Body of pancreas (tissue), 4 donors: Measurements from ENCODE around the gene CCDC86. TPM values are rescaled to one million over a fixed set of nuclear protein-coding genes. Genes with fewer than 3 reads are reported as not detected.

Experiments used
- ATAC-seq: fragments of 150-250 bp; one replicate; pipeline ENCODE4 v1.9.1; 2016
- DNase-seq, 4 donors: peaks; one replicate each; pipeline ENCODE4 v3.0.0-alpha.2; 2019
- H3K27ac ChIP-seq, 4 donors: fragments of 200-600 bp; sonication (generic); 1 replicate in 3 of 4; 2 replicates in 1 of 4; pipeline versions ENCODE4 v1.5.1 to v1.6.1; 2016 to 2019; ENCODE audit warnings: mild to moderate bottlenecking in 1 of 4, mixed read lengths in 1 of 4, moderate library complexity in 1 of 4
- H3K27me3 ChIP-seq, 2 donors: fragments of 200-600 bp; sonication (generic); one replicate each; pipeline ENCODE4 v1.6.0; 2016; ENCODE audit warnings: mild to moderate bottlenecking in 1 of 2
- H3K36me3 ChIP-seq, 2 donors: fragments of 200-600 bp; sonication (generic); replicated peaks in 1 of 2; 2 replicates each; pipeline ENCODE4 v1.5.1; 2016; ENCODE audit warnings: low read depth in 2 of 2; ENCODE audit not compliant: insufficient read depth in 1 of 2
- H3K4me1 ChIP-seq: fragments of 200-600 bp; sonication (generic); one replicate; pipeline ENCODE4 v1.6.0; 2016
- H3K4me3 ChIP-seq, 2 donors: fragments of 200-600 bp; sonication (generic); 1 replicate in 1 of 2; 2 replicates in 1 of 2; pipeline ENCODE4 v1.5.1; 2016 to 2019
- H3K9me3 ChIP-seq, 3 donors: fragments of 200-600 bp; sonication (generic); 1 replicate in 2 of 3; 2 replicates in 1 of 3; pipeline ENCODE4 v1.5.1; 2016
- POLR2A ChIP-seq, 3 donors: fragments of 450-650 bp; IDR thresholded peaks; one replicate each; pipeline ENCODE4 v1.6.1; 2016; ENCODE audit warnings: antibody characterized with exemption in 3 of 3, mild to moderate bottlenecking in 2 of 3
- WGBS, 2 donors: methylation state at CpG; one replicate each; pipeline ENCODE4 v1.1.5; 2017; 5-methylcytosine and 5-hydroxymethylcytosine counted together
- intact Hi-C: fragments of 100-400 bp; cut with DNase I; formaldehyde crosslinking; loops from one replicate; pipeline ENCODE4 v1.15.1; 2023
- total RNA-seq, 2 donors: library from RNA; depleted of rRNA; stranded (reverse); fragments of >200 nt; gene quantifications; one replicate each; pipeline ENCODE4 v1.1.0, GENCODE V29; 2016
- TF ChIP-seq, protein P1 (sequence below), 7 experiments: fragments of 450-650 bp in 4 of 7; fragments of 200-600 bp in 3 of 7; sonication (generic) in 3 of 7; IDR thresholded peaks; one replicate each; pipeline ENCODE4 v1.5.1; 2016 to 2019; ENCODE audit warnings: antibody characterized with exemption in 7 of 7

CCDC86 gene
- total RNA-seq, 2 donors from 2014 or later: 14.8 to 26.4 TPM

DNA sequence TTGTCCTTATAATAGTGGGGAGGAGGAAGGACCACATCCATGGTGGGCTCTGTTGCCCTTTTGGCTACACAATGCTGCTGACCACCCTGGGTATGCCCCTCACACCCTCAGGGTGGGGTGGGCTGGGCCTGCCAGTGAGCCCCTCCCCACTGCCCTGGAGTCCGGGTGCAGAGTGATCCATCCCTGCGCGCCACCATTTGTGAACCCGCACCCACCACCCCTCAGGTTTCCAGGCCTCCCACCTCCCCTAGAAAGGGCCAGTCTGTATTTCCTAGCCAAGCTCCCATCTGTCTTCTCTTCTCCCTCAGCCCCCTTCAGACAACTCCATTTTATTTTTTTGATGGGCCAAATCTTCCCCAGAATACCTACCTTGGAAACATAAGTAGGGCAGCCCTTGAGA is 31.8 kb upstream of the CCDC86 start:
- H3K4me3 ChIP-seq: no peak overlapping the region
- no peaks in the 10 kb centered on the region for H3K4me1 ChIP-seq
- intact Hi-C loops: no loop called here
- H3K9me3 ChIP-seq: no peaks in the 10 kb centered on the region
- 82 to 96% methylated on average over 4 of the region's 4 CpGs for WGBS, 2 donors
- ATAC-seq (no peak), DNase-seq (no peak)
- no peaks in the 10 kb centered on the region for H3K36me3 ChIP-seq
- no peaks in the 10 kb centered on the region for H3K27me3 ChIP-seq
- H3K27ac ChIP-seq: no peak overlapping the region
- no peak for TF ChIP-seq POLR2A (IDR thresholded peaks at IDR 0.05)
- TF ChIP-seq, protein P1, sequence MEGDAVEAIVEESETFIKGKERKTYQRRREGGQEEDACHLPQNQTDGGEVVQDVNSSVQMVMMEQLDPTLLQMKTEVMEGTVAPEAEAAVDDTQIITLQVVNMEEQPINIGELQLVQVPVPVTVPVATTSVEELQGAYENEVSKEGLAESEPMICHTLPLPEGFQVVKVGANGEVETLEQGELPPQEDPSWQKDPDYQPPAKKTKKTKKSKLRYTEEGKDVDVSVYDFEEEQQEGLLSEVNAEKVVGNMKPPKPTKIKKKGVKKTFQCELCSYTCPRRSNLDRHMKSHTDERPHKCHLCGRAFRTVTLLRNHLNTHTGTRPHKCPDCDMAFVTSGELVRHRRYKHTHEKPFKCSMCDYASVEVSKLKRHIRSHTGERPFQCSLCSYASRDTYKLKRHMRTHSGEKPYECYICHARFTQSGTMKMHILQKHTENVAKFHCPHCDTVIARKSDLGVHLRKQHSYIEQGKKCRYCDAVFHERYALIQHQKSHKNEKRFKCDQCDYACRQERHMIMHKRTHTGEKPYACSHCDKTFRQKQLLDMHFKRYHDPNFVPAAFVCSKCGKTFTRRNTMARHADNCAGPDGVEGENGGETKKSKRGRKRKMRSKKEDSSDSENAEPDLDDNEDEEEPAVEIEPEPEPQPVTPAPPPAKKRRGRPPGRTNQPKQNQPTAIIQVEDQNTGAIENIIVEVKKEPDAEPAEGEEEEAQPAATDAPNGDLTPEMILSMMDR (IDR thresholded peaks at IDR 0.05): no peak

DNA sequence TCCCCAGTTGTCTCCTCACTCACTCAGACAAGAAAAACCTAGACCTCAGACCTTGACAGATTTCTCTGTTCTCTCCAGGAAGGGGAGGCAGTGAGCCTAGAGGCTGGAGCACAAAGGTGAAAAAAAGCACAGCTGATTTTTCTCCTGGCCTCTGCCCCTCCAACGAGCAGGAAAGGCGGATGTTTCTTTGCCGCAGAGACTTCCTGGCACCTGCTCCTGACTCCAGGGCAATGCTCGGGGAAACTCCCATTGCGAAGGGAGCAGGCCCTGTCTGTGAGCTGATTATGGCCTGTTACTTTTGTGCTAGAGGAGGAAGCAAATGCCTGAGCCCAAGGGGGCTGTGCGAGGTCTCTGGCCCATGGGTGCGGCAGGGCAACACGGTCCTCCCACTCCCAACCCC is 31.3 kb upstream of the CCDC86 start:
- no peak overlapping the region for H3K27ac ChIP-seq
- no peak overlapping the region for H3K4me3 ChIP-seq
- DNase-seq (no peak), ATAC-seq (no peak)
- no peak for TF ChIP-seq POLR2A (IDR thresholded peaks at IDR 0.05)
- TF ChIP-seq, protein P1 (IDR thresholded peaks at IDR 0.05): no peak
- H3K36me3 ChIP-seq: no peaks in the 10 kb centered on the region
- no peaks in the 10 kb centered on the region for H3K9me3 ChIP-seq
- intact Hi-C loops: no loop called here
- H3K4me1 ChIP-seq: no peaks in the 10 kb centered on the region
- no peaks in the 10 kb centered on the region for H3K27me3 ChIP-seq
- WGBS, 2 donors: 61 to 63% methylated on average over 8 of the region's 8 CpGs

DNA sequence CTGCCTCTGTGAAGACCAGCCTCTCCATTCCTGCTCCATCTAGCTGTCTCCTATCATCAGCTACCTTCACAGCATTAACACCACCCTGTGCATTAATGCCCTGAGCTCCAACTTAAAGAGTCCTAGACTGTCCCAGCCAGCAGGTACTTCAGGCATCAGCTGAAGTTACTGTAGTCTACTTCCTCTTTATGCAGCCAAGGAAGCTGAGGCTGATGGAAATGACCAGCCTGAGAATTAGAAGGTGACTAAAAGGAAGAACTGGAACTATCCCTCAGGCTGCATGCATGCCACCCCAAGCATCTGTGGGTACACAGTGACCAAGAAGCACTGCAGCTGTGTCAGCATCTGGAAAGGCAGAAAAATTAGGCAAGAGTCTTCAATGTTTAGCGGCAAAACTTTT is 28.6 kb upstream of the CCDC86 start:
- WGBS, 2 donors: 80 to 83% methylated on average over 1 of the region's 1 CpG
- Histone ChIP-seq H3K36me3 (no peaks in the 10 kb centered on the region), H3K4me3 (no peak overlapping the region), H3K9me3 (peaks cover 0 to 7% (median 0%) of the 10 kb centered on the region in 3 donors), H3K27me3 (no peaks in the 10 kb centered on the region), H3K4me1 (no peaks in the 10 kb centered on the region), H3K27ac (no peak overlapping the region)
- ATAC-seq: no peak
- intact Hi-C loops: no loop called here
- DNase-seq: no peak
- no peak for TF ChIP-seq POLR2A (IDR thresholded peaks at IDR 0.05)
- TF ChIP-seq, protein P1 (IDR thresholded peaks at IDR 0.05): no peak

DNA sequence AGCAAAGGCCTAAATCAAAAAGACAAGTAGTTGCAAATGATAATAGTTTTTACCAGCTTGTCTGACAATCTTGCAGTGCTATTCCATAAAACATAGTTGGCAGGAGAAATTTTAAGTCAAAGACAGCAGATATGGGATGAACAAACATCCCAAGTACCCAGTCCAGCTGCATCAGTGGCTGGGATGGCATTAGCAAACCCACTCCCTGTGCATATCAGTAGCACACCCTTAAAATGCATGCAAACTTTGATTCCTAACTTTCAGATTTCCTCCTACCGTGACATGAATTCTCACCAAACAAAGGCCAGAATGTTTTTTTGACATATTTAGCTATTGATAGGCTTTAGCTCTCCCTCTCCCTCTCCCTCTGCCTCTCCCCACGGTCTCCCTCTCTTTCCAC is 27.8 kb upstream of the CCDC86 start:
- Histone ChIP-seq H3K27me3 (no peaks in the 10 kb centered on the region), H3K36me3 (no peaks in the 10 kb centered on the region), H3K27ac (no peak overlapping the region), H3K4me3 (no peak overlapping the region), H3K4me1 (no peaks in the 10 kb centered on the region), H3K9me3 (peaks cover 0 to 7% (median 0%) of the 10 kb centered on the region in 3 donors)
- 71 to 88% methylated on average over 2 of the region's 2 CpGs for WGBS, 2 donors
- no peak for DNase-seq
- ATAC-seq: no peak
- intact Hi-C loops: no loop called here
- no peak for TF ChIP-seq POLR2A (IDR thresholded peaks at IDR 0.05)
- TF ChIP-seq, protein P1 (IDR thresholded peaks at IDR 0.05): no peak

DNA sequence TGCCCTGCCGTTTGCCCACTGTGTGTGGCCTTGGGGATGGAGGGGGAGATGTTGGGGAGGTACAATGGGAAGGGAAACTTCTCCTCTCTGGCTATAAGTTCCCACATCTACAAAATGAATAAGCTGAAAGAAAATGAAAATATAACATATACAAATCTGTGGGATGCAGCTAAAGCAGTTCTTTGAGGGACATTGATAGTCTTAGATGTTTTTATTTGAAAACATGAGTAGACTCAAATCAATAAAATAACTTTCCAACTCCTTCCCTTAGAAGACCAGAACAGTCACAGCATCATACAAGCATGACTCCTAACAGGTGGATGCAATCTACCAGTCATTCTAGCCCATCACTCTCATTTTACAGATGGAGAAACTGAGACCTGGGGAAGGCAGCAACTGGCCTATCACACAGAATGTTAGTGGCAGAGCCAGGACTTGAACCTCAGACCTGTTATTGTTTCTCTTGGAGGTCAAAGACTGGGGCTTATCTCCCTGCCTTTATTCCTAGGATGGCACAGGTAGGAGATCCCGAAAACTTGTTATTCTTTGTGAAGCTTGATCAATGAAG is 25.2 kb upstream of the CCDC86 start:
- intact Hi-C loops: no loop called here
- TF ChIP-seq POLR2A (IDR thresholded peaks at IDR 0.05): no peak
- TF ChIP-seq, protein P1 (IDR thresholded peaks at IDR 0.05): no peak
- Histone ChIP-seq H3K4me3 (no peak overlapping the region), H3K9me3 (peaks cover 0 to 7% (median 0%) of the 10 kb centered on the region in 3 donors), H3K27ac (no peak overlapping the region), H3K27me3 (no peaks in the 10 kb centered on the region), H3K36me3 (no peaks in the 10 kb centered on the region), H3K4me1 (no peaks in the 10 kb centered on the region)
- ATAC-seq: no peak
- DNase-seq: no peak
- WGBS, 2 donors: 87 to 89% methylated on average over 2 of the region's 2 CpGs
